Heart left ventricle (tissue), 13 donors: Measurements from ENCODE around the gene ESPN.

Experiments
- CTCF ChIP-seq, 12 donors: fragments of 200-600 bp; sonication (generic) in 4 of 12; IDR thresholded peaks; one replicate each; pipeline versions ENCODE4 v1.5.0 to v1.8.0; 2018 to 2022; ENCODE audit warnings: antibody characterized with exemption in 12 of 12, mild to moderate bottlenecking in 5 of 12
- POLR2A ChIP-seq, 2 donors: fragments of 450-650 bp; IDR thresholded peaks; one replicate each; pipeline ENCODE4 v1.6.1; 2017; ENCODE audit warnings: antibody characterized with exemption in 2 of 2, mild to moderate bottlenecking in 2 of 2, moderate library complexity in 2 of 2
- donor health status: ischemic (EF 13 %, LVEDD 7.1; RV severe dilation, severe dysfunction).
- donor health status: DM: no; HTN: yes; CAD: no.
- donor health status: DM: no; HTN: no; CAD: no.
- donor health status: ischemic (EF 25% LVEDD 6.9; RV normal size, moderate dysfunction).
- donor health status: ischemic (EF 25% LVEDD 5.7; RV mildly dilated, moderate dysfunction).
- donor health status: ischemic (EF 35%, LVEDD 5.7; RV mildly dilated, moderate dysfunction).
- donor health status: nonischemic (EF 11% LVEDD 7.7; RV severe dilation, severe dysfunction).
- donor health status: DM: yes; HTN: yes; CAD: no.
- donor health status: PGD.
- donor health status: ischemic (EF 29% LVEDD 5.4; RV normal size, mild dysfunction).
- donor health status: nonischemic (EF 23%, LVEDD 6.1; RV moderate dilation, normal function).

GRCh38 chr1:6384135-6384534, 40.4 kb upstream of the ESPN start:
- TF ChIP-seq CTCF (IDR thresholded peaks at IDR 0.05) (no peak), POLR2A (IDR thresholded peaks at IDR 0.05) (no peak)
